HEK293T (cell line): ENCODE data around the gene HIRA.
"Not testable (repeated sequence)": the region's sequence is repeated elsewhere in the genome, so short reads cannot be mapped to it uniquely, and the experiment has no call there.

Experiments used
- ARNT ChIP-seq: fragments of 450-650 bp; IDR thresholded peaks from 2 replicates; pipeline ENCODE4 v1.6.1; 2017; ENCODE audit warnings: mild to moderate bottlenecking
- BHLHE40 ChIP-seq: fragments of 450-650 bp; IDR thresholded peaks from 2 replicates; pipeline ENCODE4 v1.6.1; 2016; ENCODE audit warnings: mild to moderate bottlenecking, moderate library complexity, borderline replicate concordance
- CTBP1 ChIP-seq: fragments of 450-650 bp; IDR thresholded peaks from 2 replicates; pipeline ENCODE4 v1.6.1; 2016; ENCODE audit warnings: borderline replicate concordance
- ELF4 ChIP-seq: fragments of 450-650 bp; IDR thresholded peaks from 2 replicates; pipeline ENCODE4 v1.6.1; 2017; ENCODE audit warnings: antibody characterized with exemption
- FOXA1 ChIP-seq: fragments of 450-650 bp; IDR thresholded peaks from 2 replicates; pipeline ENCODE4 v1.6.1; 2016; ENCODE audit warnings: mild to moderate bottlenecking
- FOXK2 ChIP-seq: fragments of 450-650 bp; IDR thresholded peaks from 2 replicates; pipeline ENCODE4 v1.6.1; 2016; ENCODE audit warnings: mild to moderate bottlenecking
- FOXM1 ChIP-seq: fragments of 450-650 bp; IDR thresholded peaks from 2 replicates; pipeline ENCODE4 v1.6.1; 2017; ENCODE audit warnings: mild to moderate bottlenecking, borderline replicate concordance
- L3MBTL2 ChIP-seq: fragments of 450-650 bp; conservative IDR thresholded peaks from 2 replicates; pipeline ENCODE4 v1.6.1; 2016; ENCODE audit warnings: mild to moderate bottlenecking
- LEF1 ChIP-seq: fragments of 450-650 bp; IDR thresholded peaks from 2 replicates; pipeline ENCODE4 v1.6.1; 2017; ENCODE audit warnings: mild to moderate bottlenecking, borderline replicate concordance
- NFRKB ChIP-seq: fragments of 450-650 bp; IDR thresholded peaks from 2 replicates; pipeline ENCODE4 v1.6.1; 2016; ENCODE audit warnings: mild to moderate bottlenecking, moderate library complexity
- SP1 ChIP-seq: fragments of 450-650 bp; IDR thresholded peaks from 2 replicates; pipeline ENCODE4 v1.6.1; 2017
- TARDBP ChIP-seq: fragments of 450-650 bp; IDR thresholded peaks from 2 replicates; pipeline ENCODE4 v1.6.1; 2016
- TF ChIP-seq, protein P1 (sequence below): fragments of 450-650 bp; IDR thresholded peaks from 2 replicates; pipeline ENCODE4 v1.6.1; 2016

DNA sequence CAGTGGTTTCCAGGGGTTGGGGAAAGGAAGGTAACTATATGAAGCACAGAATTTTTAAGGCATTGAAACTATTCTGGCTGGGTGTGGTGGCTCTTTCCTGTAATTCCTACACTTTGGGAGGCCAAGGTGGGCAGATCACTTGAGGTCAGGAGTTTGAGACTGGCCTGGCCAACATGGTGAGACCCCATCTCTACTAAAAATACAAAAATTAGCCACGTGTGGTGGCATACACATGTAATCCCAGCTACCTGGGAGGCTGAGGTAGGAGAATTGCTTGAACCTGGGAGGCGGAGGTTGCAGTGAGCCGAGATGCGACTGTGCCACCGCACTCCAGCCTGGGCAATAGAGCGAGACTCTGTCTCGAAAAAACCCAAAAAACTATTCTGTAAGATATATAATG, 68.0 kb downstream of the HIRA start:
- TF ChIP-seq FOXK2, SP1, ELF4, FOXM1, FOXA1, ARNT, CTBP1, BHLHE40, L3MBTL2, LEF1, TARDBP, NFRKB: not testable (repeated sequence)
- TF ChIP-seq, protein P1, sequence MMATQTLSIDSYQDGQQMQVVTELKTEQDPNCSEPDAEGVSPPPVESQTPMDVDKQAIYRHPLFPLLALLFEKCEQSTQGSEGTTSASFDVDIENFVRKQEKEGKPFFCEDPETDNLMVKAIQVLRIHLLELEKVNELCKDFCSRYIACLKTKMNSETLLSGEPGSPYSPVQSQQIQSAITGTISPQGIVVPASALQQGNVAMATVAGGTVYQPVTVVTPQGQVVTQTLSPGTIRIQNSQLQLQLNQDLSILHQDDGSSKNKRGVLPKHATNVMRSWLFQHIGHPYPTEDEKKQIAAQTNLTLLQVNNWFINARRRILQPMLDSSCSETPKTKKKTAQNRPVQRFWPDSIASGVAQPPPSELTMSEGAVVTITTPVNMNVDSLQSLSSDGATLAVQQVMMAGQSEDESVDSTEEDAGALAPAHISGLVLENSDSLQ, result not testable (repeated sequence)
